Fibroblast of villous mesenchyme (primary cell): Measurements from ENCODE around the gene POLR3E. TPM values are rescaled to one million over a fixed set of nuclear protein-coding genes. Genes with fewer than 3 reads are reported as not detected.

Source experiments
- DNase-seq: peaks from one replicate; pipeline ENCODE4 v3.0.0-alpha.2; 2010; ENCODE audit warnings: low read depth
- H3K4me3 ChIP-seq: 2 replicates; pipeline ENCODE4 v1.5.1; 2011; ENCODE audit warnings: low read depth, mild to moderate bottlenecking, low read length
- CTCF ChIP-seq: IDR thresholded peaks from 2 replicates; pipeline ENCODE4 v1.5.1; 2012; ENCODE audit warnings: low read depth, mild to moderate bottlenecking, low read length; ENCODE audit not compliant: insufficient read depth
- total RNA-seq: library from RNA; depleted of rRNA; stranded (reverse); fragments of >200 nt; gene quantifications from 2 replicates; pipeline ENCODE4 v1.2.3, GENCODE V29; 2012

The POLR3E gene
- total RNA-seq, 1 donor: 31.5 TPM

DNA sequence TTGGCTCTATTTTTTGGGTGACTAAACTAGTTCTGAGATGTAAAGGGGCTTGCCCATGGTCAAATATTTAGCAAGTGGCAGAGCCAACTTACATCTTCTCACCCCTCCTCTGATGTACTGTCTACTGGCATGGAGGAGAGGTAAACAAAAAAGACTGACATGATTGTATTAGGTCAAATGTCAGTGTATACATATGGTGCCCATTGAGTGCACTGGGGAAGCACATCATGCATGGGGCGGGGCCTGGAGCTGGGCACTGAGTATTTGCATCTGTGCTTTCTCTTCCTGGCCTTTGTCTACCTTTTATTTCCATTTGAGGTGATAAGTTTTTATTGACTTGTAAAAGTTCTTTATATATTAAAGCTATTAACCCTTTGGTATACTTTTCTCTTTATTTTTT is 22.3 kb upstream of the POLR3E start:
- no peak for DNase-seq
- no peak for TF ChIP-seq CTCF
- no peak overlapping the region for H3K4me3 ChIP-seq

DNA sequence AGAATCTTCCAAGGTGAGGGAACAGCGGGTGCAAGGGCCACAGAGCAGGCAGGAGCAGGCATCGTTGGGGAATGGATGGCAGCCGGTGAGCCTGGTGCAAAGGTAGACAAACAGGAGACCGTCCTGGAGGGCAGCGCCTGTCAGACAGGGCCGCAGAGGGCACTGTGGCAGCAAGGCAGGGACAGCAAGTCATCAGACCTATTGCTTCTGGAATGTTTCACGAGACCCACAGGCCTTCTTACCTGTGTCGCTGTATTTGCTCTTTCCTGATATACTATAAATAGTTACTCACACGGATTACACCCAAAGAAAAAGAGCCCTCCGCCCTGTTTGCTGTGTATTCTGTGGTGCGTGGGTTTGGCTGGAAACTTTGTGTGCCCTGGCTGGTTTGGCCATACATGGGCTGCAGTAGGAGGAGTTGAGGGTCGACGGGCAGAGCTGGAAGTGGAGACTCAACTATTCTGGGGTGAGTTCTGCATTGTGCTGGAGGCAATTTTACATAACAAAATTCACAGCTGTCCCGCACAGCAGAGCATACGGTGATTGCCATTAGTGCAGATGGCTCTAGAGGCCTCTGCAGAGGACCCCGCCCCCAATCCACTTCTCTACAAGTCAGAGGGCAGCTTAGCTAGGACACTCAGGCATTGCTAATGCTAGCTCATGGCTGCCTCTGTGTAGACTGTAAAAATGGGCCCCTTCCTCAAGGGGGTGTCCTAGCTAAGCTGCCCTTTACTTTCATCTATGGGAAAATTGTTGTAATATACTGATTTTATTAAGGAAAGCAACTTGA is 18.6 kb upstream of the POLR3E start:
- no peak for DNase-seq
- no peak overlapping the region for H3K4me3 ChIP-seq
- no peak for TF ChIP-seq CTCF

GRCh38 chr16:22282254-22282892 is 14.8 kb upstream of the POLR3E start:
- no peak overlapping the region for H3K4me3 ChIP-seq
- no peak for DNase-seq
- no peak for TF ChIP-seq CTCF

- no peak for TF ChIP-seq CTCF
- H3K4me3 ChIP-seq: no peak overlapping the region
- peak; percentile 77 for DNase-seq
Observed at GRCh38 chr16:22284637-22285036, 12.6 kb upstream of the POLR3E start.

DNA sequence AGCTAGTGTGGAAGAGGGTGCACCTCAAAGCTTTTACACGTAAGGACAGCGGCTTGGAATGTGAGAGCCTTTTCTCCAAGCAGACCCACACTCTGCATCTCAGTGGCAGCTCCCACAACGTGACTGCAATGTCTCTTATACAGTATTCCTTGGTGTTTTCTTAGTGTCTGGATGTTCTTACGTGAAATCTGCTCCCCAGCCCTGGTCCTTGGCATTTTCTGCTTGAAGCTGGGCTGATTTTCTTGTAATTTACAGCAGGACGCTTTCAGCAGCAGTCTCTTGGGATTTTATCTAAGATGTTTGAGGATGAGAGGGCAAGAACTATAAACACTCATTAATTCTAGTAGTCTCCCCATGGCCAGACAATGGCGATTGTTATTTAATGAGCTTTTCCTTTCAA is 12.1 kb upstream of the POLR3E start:
- no peak for DNase-seq
- no peak for TF ChIP-seq CTCF

GRCh38 chr16:22291020-22291419 is 6.2 kb upstream of the POLR3E start:
- no peak overlapping the region for H3K4me3 ChIP-seq
- no peak for DNase-seq
- TF ChIP-seq CTCF: no peak

More for the DNA sequence above, 12.1 kb upstream of the POLR3E start:
- H3K4me3 ChIP-seq: no peak overlapping the region

GRCh38 chr16:22291860-22292318 is 5.3 kb upstream of the POLR3E start:
- no peak overlapping the region for H3K4me3 ChIP-seq
- DNase-seq: peak; percentile 72
- TF ChIP-seq CTCF: no peak
